HepG2 (cell line): ENCODE data around the gene SP6. TPM values are rescaled to one million over a fixed set of nuclear protein-coding genes. Genes with fewer than 3 reads are reported as not detected.

ENCODE experiments used
- AHR ChIP-seq: IDR thresholded peaks from 2 replicates; pipeline ENCODE4 v1.6.1; 2018; ENCODE audit warnings: missing genetic modification reagents, missing compliant biosample characterization
- AKAP8 ChIP-seq: sonication (generic); formaldehyde crosslinking; IDR thresholded peaks from 2 replicates; pipeline ENCODE4 v1.5.1; 2020; ENCODE audit warnings: mild to moderate bottlenecking, missing genetic modification reagents
- BCLAF1 ChIP-seq: fragments of 450-650 bp; IDR thresholded peaks from 2 replicates; pipeline ENCODE4 v1.6.1; 2017; ENCODE audit warnings: mild to moderate bottlenecking
- CSRNP1 ChIP-seq: sonication (generic); formaldehyde crosslinking; IDR thresholded peaks from 2 replicates; pipeline ENCODE4 v1.8.1; 2023; ENCODE audit warnings: mild to moderate bottlenecking, missing genetic modification reagents
- IKZF5 ChIP-seq: IDR thresholded peaks from 2 replicates; pipeline ENCODE4 v1.6.1; 2018; ENCODE audit warnings: missing genetic modification reagents, mild to moderate bottlenecking, missing compliant biosample characterization
- MAX ChIP-seq: IDR thresholded peaks from 2 replicates; pipeline ENCODE4 v1.6.1; 2012; ENCODE audit warnings: inconsistent platforms
- MIER3 ChIP-seq: IDR thresholded peaks from 2 replicates; pipeline ENCODE4 v1.6.1; 2016; ENCODE audit warnings: missing compliant biosample characterization, borderline replicate concordance
- MXI1 ChIP-seq: IDR thresholded peaks from 3 replicates; pipeline ENCODE4 v1.6.1; 2012; ENCODE audit warnings: low read depth, low read length, inconsistent platforms, borderline replicate concordance
- NFKBIZ ChIP-seq: IDR thresholded peaks from 2 replicates; pipeline ENCODE4 v1.6.1; 2018; ENCODE audit warnings: missing genetic modification reagents, missing compliant biosample characterization
- RBM39 ChIP-seq: fragments of 200-400 bp; formaldehyde crosslinking; IDR thresholded peaks from one replicate; pipeline ENCODE4 v1.6.1; 2018; ENCODE audit warnings: antibody characterized with exemption, mild to moderate bottlenecking, low read depth, low read length; ENCODE audit not compliant: poor library complexity, severe bottlenecking
- TARDBP ChIP-seq: sonication (generic); formaldehyde crosslinking; IDR thresholded peaks from 2 replicates; pipeline ENCODE4 v1.8.0; 2022; ENCODE audit warnings: mild to moderate bottlenecking, missing genetic modification reagents
- THAP11 ChIP-seq: IDR thresholded peaks from 2 replicates; pipeline ENCODE4 v1.6.1; 2016; ENCODE audit warnings: missing biosample characterization, missing genetic modification reagents
- TSC22D2 ChIP-seq: sonication (generic); formaldehyde crosslinking; IDR thresholded peaks from 2 replicates; pipeline ENCODE4 v1.5.1; 2020; ENCODE audit warnings: missing genetic modification reagents, mild to moderate bottlenecking, borderline replicate concordance
- XBP1 ChIP-seq: sonication (generic); formaldehyde crosslinking; IDR thresholded peaks from 2 replicates; pipeline ENCODE4 v1.5.0; 2020; ENCODE audit warnings: missing genetic modification reagents
- ZFX ChIP-seq: sonication (generic); formaldehyde crosslinking; IDR thresholded peaks from 2 replicates; pipeline ENCODE4 v1.4.0; 2020; ENCODE audit warnings: mild to moderate bottlenecking, low read depth, missing genetic modification reagents, moderate library complexity
- ZHX1 ChIP-seq: sonication (generic); formaldehyde crosslinking; IDR thresholded peaks from 2 replicates; pipeline ENCODE4 v1.8.1; 2022; ENCODE audit warnings: low read depth, mild to moderate bottlenecking, missing genetic modification reagents
- ZIK1 ChIP-seq: sonication (generic); formaldehyde crosslinking; IDR thresholded peaks from 2 replicates; pipeline ENCODE4 v1.5.0; 2020; ENCODE audit warnings: mild to moderate bottlenecking, low read depth, missing genetic modification reagents, borderline replicate concordance
- ZMYM4 ChIP-seq: sonication (generic); formaldehyde crosslinking; IDR thresholded peaks from 2 replicates; pipeline ENCODE4 v1.8.1; 2023; ENCODE audit warnings: mild to moderate bottlenecking, missing genetic modification reagents
- ZNF383 ChIP-seq: sonication (generic); formaldehyde crosslinking; IDR thresholded peaks from 2 replicates; pipeline ENCODE4 v1.4.0; 2020; ENCODE audit warnings: missing genetic modification reagents, mild to moderate bottlenecking, borderline replicate concordance
- polyA plus RNA-seq, 8 experiments: library from polyadenylated mRNA; depleted of rRNA in 3 of 8; stranded (reverse) in 7 of 8; unstranded in 1 of 8; fragments of >200 nt; fragmentation: Illumina TruSeq in 4 of 8; extraction: Trizol in 4 of 8; gene quantifications; 2 replicates each; pipeline versions ENCODE4 v1.2.1 to v1.2.3, GENCODE V29; 2011 to 2016; ENCODE audit warnings: low read depth in 4 of 8, missing spikeins in 1 of 8, mixed read lengths in 1 of 8; ENCODE audit not compliant: insufficient read depth in 1 of 8
- total RNA-seq, 5 experiments: library from RNA; depleted of rRNA; stranded (reverse); fragments of >200 nt; fragmentation: Illumina TruSeq; extraction: Trizol; gene quantifications; 2 replicates each; pipeline ENCODE4 v1.2.3, GENCODE V29; 2016; ENCODE audit warnings: low read depth in 1 of 5

Gene SP6
- total and polyA plus RNA-seq, 2 of the 13 experiments (the other 11 are each of a cell fraction or from before 2014, with no cell fraction given), result 0.07 TPM

- TF ChIP-seq CSRNP1 (0 out of 2 replicates have a peak, but pooled peaks have one; percentile 64), MXI1 (peak; percentile 53; the same call in 1 of the 3 replicates), MAX (peak; percentile 58; the same call in 1 of the 2 replicates), RBM39 (no peak), THAP11 (CRISPR knock-in tag) (peak; percentile 89), TARDBP (CRISPR knock-in tag) (peak; percentile 92; the same call in 1 of the 2 replicates), XBP1 (CRISPR knock-in tag) (no peak), AHR (CRISPR knock-in tag) (0 out of 2 replicates have a peak, but pooled peaks have one; percentile 46), AKAP8 (peak; percentile 59; the same call in 1 of the 2 replicates), BCLAF1 (no peak), IKZF5 (CRISPR knock-in tag) (peak; percentile 62; the same call in 1 of the 2 replicates), ZMYM4 (CRISPR knock-in tag) (peak; percentile 95), MIER3 (CRISPR knock-in tag) (peak; percentile 72; the same call in 1 of the 2 replicates), ZIK1 (CRISPR knock-in tag) (peak; percentile 86), ZHX1 (CRISPR knock-in tag) (no peak), ZFX (CRISPR knock-in tag) (peak; percentile 72), ZNF383 (CRISPR knock-in tag) (no peak), NFKBIZ (CRISPR knock-in tag) (peak; percentile 67; the same call in 1 of the 2 replicates), TSC22D2 (peak; percentile 83; the same call in 1 of the 2 replicates)
Observed at GRCh38 chr17:47821424-47822391, 29.3 kb downstream of the SP6 start, which contains the start of gene OSBPL7 (continued).
